GM21723 (cell line): ENCODE results near the gene FOXP4.

Experiments used
- ATAC-seq: cut with Tn5 transposase; IDR thresholded peaks from one replicate; pipeline ENCODE4 v1.9.1; 2021; ENCODE audit warnings: mild to moderate bottlenecking, moderate library complexity; ENCODE audit not compliant: unreplicated experiment

FOXP4 gene

DNA sequence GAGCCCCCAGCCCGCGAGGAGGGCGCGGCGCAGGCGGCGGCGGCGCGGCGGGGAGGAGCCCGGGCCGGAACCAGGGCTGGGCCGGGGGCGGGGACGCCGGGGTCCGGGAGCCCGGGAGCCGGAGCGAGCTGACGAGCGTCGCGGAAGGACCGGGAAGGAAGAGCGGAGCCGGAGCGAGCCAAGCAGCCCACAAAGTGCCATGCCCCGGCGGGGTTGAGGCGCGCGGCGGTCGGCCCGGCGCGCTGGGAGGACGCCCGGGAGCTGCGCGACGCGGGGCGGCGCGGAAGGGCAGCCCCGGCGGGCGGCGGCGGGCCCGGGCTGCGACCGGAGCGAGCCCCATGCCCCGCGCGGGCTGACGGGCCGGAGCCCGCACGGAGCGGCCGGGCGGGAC is 289 bp downstream of the FOXP4 start:
- peak; percentile 37 for ATAC-seq

DNA sequence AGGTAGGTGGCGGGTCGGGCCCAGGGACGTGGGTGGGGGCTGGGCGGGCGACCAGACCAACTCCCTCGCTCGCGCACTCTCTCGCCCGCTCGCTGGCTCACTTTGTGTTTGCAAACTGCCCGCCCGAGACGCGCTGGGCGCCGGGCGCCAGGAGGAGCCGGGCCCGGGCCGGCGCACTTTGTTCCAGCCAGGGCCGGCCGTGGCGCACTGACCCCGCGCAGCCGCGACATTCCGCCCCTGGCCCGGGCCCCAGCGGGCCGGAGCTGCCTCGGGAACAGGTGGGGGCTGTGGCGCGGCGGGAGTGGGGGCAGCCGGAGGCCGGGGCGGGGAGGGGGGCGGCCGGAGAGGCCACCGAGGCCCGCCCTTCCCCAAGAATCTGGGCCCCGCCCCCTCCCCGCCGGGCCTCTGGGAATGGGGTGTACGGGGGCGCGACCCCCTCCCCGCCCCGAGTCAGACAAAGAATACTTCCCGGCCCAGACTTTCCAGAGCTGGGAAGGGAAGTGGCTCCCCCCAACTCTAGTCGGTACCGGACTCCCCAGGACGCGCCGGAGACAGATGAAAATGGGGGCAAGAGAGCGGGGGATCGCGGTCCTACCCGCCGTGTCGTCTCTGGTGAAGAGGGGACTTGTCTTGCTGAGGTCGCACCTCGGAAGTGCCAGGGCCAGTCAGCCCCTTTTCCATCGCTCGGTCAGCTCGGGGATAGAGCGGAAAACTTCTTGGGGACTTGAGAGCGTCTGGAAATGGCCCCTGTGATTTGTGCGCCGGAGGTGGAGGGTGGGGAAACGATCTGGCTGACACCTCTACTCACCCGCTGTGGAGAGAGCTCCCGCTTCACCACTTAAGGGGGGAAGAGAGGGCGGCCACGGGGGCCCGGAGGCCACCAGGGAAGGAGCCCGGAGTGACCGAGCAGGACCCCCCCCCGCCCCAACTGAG is 951 bp downstream of the FOXP4 start:
- peak; percentile 11 for ATAC-seq

DNA sequence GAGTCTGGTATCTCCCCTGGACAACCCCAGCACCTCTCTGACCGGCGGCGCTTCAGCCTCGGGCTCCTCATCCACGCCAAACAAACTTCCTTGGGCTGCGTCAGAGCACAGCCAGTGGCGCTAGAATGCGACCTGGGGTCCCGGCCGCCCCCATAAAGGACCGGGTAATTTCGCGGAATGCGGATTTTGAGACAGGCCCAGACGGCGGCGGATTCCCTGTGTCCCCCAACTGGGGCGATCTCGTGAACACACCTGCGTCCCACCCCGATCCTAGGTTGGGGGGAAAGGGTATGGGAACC is 1.6 kb downstream of the FOXP4 start:
- ATAC-seq, result no peak

DNA sequence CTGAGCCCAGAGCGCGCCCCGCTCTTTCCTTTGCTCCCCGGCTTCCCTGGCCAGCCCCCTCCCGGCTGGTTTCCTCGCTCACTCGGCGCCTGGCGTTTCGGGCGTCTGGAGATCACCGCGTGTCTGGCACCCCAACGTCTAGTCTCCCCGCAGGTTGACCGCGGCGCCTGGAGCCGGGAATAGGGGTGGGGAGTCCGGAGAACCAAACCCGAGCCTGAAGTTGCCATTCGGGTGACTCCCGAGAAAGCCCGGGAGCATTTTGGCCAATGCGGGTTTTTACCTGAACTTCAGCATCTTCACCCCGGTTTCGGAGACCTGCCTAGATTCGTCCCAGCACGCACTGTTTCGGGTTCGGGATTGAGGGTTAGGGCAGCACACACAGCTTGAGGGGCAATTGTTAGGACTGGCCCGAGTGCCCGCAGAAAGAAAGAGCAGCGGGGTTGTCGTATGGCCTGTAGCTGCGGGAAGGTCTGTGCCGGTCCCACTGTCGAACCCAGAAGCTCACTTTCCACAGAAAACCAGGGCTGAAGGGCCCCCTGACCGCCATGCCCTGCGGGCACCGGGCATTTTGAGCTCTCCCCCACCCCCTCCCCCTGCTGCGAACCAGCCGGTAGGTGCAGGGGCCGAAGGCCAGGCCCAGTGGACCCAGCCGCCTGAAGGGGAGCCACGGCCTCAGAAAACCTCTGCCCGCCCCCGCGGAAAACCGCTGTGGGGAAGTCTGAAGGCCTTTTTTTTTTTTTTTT is 2.1 kb downstream of the FOXP4 start:
- ATAC-seq, result no peak

DNA sequence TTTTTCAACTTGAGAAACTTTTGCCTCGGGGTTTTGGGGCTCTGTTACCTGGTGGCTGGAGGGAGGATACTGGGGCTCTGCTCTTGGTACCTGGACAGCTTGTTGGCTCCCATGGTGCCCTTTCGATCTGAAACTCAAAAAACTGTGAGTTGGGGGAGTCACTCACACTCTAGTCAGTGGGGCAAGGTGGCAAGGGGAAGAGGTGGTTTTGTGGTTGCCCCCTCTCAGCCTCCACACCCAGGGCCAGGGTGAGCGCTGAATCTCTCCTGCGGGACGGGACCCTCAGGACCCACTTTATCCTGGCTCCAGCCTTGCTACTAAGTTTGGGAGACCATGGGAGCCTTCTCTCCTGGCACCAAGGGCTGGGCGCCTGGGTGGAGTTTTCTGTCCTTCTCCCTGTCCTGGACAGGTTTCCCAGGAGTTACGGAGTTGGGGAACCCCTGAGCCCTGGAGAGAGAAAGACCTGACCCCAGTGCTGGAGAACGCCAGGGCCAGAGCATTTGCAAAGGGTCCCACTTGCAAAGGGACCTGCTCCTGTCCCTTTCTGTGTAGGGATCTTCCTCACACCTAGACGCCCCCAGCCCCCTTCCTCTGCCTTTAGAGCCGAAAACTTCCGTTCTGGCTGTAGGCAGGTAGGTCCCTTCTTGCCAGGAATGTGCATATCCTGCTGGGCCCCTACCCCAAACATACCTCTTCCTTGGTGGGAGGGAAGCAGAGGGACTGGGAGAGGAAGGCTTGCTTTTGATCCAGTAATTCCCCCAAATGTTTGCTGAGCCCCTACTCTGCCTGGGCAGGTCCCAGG is 2.9 kb downstream of the FOXP4 start:
- no peak for ATAC-seq

DNA sequence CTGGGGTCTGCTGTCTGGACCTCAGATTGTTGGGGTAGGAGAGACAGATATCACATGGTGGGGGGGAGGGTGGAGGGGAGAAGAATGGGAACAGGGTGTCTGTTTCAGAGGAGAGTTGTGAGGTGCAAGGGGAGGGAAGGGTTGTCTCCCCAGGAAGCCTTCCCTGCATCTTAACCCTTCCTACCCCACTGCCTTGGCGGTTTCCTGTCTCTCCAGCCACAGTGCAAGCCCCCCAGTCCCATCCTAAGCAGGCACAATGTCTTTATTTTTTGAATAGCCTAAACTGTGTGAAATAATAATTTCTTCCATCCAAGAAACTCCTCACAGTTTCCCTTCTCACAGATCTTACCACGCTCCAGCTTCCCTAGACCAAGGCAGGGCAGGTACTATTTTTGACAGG is 3.5 kb downstream of the FOXP4 start:
- no peak for ATAC-seq

DNA sequence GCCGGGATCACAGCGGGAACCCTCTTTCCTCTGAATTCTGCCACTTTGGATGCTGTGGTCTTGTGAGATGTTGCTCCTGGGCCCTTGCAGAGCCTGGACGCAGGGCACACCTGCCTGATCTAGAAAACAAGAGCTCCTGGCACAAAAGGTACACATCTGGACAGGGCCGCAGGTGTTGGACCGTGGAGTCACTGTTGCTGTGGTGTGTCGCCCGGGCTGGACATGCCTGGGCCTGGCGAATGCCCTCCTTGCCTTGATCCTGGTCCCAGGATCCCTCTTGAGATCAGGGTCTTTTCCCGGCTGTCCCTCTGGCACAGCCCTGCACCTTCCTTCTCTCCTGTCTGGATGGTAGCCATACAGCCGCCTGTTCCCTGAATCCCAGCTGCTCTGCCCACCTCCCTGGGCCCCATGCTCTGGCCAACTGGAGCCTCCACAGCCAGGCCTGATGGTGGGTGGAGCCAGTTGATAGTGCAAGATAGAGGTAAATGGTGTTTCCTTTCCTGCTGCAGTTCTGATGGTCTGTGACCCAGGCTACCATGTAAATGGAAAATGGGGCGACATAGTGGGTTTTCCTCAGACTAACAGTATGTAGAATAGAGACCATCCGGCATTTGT is 5.0 kb downstream of the FOXP4 start:
- no peak for ATAC-seq

DNA sequence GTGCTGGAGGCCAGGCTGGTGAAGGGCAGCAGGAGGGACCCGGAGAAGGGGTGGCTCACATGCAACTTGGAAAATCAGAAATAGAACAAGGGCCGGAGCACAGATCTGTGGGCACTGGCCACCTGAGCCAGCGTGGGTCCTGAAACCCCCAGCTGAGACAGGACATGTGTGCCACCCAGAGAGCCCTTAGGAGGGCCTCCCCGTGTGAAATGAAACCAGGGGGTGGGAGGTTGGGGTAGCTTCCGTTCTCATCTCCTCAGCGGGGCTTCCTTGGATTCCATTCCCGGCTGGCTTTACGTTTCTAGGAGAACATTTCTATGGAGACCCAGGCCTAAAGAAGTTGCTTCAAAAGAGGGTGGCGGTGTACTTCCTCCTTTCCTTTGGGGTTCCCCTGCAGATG is 5.7 kb downstream of the FOXP4 start:
- no peak for ATAC-seq

DNA sequence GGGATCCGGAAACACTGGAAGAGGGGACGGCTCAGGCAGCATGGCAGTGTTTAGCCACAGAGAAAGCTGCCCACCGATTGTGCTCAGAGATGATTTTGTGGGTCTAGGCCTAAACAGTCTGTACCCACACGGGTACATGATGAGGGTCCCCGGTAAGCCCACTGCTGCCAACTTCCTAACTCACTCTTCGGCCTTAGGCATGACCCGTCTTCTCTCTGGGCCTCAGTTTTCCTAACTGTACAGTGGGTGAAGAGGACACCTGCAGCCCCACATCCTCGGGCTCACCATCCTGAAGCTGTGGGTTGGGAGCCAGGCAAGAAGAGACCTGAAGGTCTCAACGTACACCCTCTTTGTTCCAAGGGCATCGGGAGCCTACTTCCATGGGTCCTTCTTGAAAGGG is 6.5 kb downstream of the FOXP4 start:
- no peak for ATAC-seq

DNA sequence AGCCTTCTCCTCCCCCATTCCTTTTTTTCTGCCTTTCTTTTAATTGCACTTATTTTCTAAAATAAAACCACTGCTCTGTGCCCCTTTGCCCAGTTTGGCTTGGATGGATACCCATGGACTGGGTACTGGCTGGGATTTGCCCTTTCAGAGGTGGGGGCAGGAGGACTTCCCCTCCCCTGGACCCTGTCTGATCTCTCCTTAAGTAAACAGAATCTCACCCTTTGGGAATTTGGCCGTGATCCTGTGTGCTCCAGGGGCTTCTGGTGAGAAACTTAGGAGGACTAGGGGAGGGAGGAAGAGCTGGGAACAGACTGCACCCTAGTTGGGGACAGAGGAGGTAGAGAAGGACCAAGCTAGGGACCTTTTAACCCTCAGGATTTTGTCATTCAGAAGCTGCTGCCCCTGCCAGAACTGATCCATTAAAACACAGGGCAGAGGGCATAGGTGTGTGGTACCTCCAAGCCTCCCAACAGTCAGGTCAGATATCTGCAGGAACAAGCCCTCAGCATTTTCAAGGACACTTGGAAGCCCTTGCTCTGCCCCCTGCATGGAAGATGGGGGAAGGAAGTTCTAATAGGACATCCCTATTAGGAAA is 7.3 kb downstream of the FOXP4 start:
- no peak for ATAC-seq

DNA sequence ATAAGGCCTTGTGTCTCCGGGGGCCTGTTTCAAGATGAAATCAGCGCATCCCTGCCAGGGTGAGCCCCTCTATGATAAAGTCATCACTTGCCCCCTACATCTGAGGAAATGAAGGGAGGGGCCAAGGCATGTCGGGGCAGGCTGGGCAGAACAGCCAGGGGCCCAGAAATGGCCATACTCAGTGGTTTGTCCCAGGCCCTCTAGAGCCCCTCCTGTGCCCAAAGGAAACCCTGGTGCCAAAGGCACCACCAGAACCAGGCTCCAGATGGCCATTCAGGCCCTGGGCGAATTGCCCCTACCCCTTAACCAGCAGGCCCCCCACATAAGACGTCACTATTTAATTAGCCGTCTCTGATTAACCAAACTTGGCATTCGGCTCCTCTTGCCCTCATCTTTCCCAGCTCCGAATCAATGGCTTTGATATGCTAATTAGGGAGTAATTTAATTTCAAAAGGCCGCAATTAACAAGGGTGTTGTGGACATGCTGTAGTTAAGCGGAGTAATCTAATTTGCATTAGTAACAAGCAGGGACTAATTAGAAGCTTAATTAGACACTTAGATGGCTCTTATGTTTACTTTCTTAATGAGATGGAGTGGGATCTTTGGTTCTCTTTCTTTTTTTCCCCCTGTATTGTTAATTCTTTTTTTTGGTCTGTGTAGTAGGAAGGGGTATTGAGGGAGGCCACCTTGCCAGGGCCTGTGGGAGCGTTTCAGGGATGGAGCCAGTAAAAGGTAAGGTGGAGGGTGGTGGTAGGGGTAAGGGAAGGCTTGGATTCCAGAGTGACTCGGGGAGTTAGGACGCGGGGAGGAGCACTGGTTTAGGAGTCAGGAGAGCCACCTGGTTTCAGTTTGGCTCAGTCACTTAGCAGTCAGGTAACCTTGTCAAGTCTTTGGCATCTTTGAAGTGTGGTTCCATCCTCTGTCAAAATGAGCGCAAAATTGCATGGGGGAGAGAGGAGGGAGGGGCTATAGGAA is 9.4 kb downstream of the FOXP4 start:
- ATAC-seq, result no peak

DNA sequence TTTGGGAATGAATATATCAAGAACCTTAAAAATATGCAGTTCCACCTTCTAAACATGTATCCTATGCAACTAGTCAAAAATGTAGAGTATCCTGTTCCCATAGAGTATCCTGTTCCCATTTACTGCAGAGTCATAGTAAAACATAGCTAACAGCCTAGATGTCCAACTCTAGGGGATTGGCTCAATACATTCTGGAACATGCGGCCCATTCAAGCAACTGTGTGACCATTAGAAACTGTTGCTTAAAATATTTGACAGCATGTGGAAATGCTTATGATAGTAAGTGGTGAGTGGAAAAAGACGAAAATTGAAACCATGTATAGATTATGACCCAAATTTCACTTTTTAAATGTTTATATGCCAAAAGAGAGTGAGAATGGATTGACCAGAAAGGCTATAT is 11.2 kb downstream of the FOXP4 start:
- no peak for ATAC-seq

DNA sequence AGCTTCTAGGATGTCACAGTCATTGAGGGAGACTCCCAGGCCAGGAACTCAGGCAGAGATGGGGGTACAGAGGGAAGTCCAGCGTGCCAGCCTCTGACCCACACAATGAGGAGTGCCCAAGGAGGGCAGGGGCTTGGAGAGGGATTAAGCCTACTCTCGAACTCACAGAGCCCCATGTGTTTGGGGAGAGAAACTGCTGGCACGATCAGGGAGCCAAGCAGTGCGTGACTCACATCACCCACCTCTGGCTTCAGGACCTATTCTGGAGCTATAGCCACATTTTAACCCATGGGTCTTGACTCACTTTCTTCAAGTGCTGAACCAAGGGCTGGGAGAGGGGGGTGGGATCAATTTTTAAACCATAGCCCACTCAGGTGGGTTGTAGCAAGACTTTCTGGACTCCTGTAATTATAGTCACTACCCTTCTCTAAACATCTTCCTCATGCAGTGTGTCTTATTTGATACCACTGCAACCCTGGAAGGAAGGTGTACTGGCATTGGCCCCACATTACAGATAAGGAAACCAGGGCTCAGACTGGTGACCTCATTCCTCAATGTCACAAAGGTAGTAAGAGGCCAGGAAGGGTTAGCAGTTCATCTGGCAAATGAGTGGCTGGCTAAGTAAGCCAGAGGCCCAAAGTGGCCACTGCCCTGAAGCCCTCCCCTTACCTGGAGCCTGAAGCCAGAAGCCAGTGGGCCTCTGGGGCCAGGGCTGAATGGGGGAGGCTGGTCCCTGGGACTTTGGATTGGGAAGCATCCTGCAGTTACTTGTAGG is 12.0 kb downstream of the FOXP4 start:
- ATAC-seq, result no peak

DNA sequence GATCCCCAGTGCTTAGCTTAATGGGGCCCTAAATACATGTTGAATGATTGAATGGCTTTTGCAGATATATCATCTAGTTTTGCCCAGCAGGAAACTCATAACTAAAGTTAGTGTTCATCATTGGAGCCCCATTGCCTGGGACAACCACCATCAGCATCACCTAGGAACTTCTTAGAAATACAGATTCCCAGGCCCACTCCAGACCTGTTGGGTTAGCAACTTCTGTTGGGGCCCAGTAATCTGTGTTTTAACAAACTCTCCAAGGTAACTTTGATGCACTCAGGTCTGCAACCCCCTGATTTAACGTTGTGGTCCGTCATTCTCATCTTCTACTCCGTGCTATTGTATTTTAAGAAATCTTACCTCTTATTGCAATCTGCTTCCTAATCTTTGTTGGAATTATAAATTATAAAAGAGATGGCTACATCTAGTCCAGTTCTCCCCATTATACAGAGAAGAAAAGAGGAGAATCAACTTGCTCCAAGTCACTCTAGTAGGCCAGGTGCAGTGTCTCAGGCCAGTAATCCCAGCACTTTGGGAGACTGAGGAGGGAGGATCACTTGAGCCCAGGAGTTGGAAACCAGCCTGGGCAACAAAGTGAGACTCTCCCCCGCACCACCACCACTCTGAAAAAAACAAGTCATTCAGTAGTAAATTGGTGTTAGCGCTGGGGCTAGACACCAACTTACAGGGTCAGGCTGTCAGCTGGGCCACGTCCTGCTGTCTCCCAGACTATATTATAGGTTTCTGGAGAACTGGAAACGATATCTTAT is 13.7 kb downstream of the FOXP4 start:
- ATAC-seq, result no peak

DNA sequence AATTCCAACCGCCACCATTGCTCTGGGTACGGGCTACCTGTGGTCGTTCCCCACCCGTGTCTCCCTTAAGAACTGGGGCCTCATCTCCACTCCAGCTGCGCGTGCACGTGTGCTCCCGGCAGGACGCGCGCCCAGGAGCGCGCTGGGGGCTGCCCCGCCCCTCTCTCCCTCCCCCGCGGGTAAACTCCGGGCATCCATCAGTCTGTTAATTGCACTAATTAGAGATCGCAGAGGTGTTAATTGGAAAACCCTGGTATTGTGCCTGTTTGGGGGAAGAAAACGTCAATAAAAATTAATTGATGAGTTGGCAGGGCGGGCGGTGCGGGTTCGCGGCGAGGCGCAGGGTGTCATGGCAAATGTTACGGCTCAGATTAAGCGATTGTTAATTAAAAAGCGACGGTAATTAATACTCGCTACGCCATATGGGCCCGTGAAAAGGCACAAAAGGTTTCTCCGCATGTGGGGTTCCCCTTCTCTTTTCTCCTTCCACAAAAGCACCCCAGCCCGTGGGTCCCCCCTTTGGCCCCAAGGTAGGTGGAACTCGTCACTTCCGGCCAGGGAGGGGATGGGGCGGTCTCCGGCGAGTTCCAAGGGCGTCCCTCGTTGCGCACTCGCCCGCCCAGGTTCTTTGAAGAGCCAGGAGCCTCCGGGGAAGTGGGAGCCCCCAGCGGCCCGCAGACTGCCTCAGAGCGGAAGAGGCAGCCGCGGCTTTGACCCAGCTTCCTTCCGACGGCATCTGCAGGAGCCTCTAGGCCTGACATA is 14.4 kb downstream of the FOXP4 start:
- peak; percentile 67 for ATAC-seq

DNA sequence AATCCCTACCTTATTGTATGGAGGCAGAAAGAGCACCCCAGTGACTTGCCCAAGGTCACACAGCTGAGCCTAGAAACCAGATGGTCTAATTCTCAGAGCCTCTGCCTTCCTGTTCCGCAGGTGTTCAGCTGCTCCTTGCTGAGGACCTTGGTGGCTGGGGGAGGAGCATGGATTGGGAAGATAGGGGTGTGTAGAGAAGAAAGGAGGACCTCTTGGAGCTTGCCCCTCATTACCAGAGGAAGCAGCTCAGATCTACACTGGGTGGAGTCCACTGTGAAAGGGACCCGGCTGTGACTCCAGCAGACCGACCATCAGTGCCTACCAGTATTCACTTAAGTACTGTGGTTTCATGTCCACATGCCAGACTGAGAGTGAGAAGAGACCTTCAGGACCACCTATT is 15.2 kb downstream of the FOXP4 start:
- no peak for ATAC-seq
